MM.1S (cell line): ENCODE results near the gene HIPK3.

Source experiments
- DNase-seq: peaks from one replicate; pipeline ENCODE4 v3.0.0-alpha.2; 2015
- H2AFZ ChIP-seq: fragments of 300-600 bp; sonication (generic); 2 replicates; pipeline ENCODE4 v1.6.0; 2016; ENCODE audit warnings: antibody characterized with exemption, low read length
- H3F3A ChIP-seq: fragments of 300-600 bp; sonication (generic); 2 replicates; pipeline ENCODE4 v1.6.1; 2016; ENCODE audit warnings: mild to moderate bottlenecking, antibody characterized with exemption, low read length, moderate library complexity, mixed read lengths; ENCODE audit not compliant: insufficient read depth
- H3K27ac ChIP-seq: fragments of 300-600 bp; sonication (generic); 2 replicates; pipeline ENCODE4 v1.5.1; 2016; ENCODE audit warnings: mild to moderate bottlenecking, low read length
- H3K27me3 ChIP-seq: fragments of 300-600 bp; sonication (generic); replicated peaks from 2 replicates; pipeline ENCODE4 v1.6.0; 2016; ENCODE audit warnings: low read length; ENCODE audit not compliant: insufficient read depth
- H3K36me3 ChIP-seq: fragments of 300-600 bp; sonication (generic); replicated peaks from 2 replicates; pipeline ENCODE4 v1.6.1; 2016; ENCODE audit warnings: mild to moderate bottlenecking, low read length, mixed read lengths; ENCODE audit not compliant: insufficient read depth
- H3K4me1 ChIP-seq: fragments of 300-600 bp; sonication (generic); 2 replicates; pipeline ENCODE4 v1.6.1; 2016; ENCODE audit warnings: low read length, mixed read lengths
- H3K4me2 ChIP-seq: fragments of 300-600 bp; sonication (generic); 2 replicates; pipeline ENCODE4 v1.6.0; 2016; ENCODE audit warnings: low read depth, low read length
- H3K4me3 ChIP-seq: fragments of 300-600 bp; sonication (generic); 2 replicates; pipeline ENCODE4 v1.5.1; 2016; ENCODE audit warnings: low read length, mixed read lengths
- H3K79me2 ChIP-seq: fragments of 300-600 bp; sonication (generic); 2 replicates; pipeline ENCODE4 v1.6.1; 2016; ENCODE audit warnings: mixed run types, low read length, mixed read lengths
- H3K9ac ChIP-seq: fragments of 300-600 bp; sonication (generic); 2 replicates; pipeline ENCODE4 v1.6.1; 2016; ENCODE audit warnings: low read length, mixed read lengths
- H3K9me2 ChIP-seq: fragments of 300-600 bp; sonication (generic); replicated peaks from 2 replicates; pipeline ENCODE4 v1.6.1; 2016; ENCODE audit warnings: mild to moderate bottlenecking, low read length, mixed read lengths; ENCODE audit not compliant: insufficient read depth
- H3K9me3 ChIP-seq: fragments of 300-600 bp; sonication (generic); replicated peaks from 2 replicates; pipeline ENCODE4 v1.6.1; 2016; ENCODE audit warnings: mild to moderate bottlenecking, low read length, mixed read lengths; ENCODE audit not compliant: insufficient read depth
- H4K20me1 ChIP-seq: fragments of 300-600 bp; sonication (generic); 2 replicates; pipeline ENCODE4 v1.6.1; 2016; ENCODE audit warnings: mild to moderate bottlenecking, low read length, moderate library complexity, mixed read lengths; ENCODE audit not compliant: insufficient read depth
- EZH2 ChIP-seq: fragments of 300-600 bp; sonication (generic); optimal IDR thresholded peaks from 2 replicates; pipeline ENCODE3; 2017; ENCODE audit warnings: low read depth, mild to moderate bottlenecking, antibody characterized with exemption, low read length, mixed read lengths
- EZH2phosphoT487 ChIP-seq: fragments of 300-600 bp; sonication (generic); IDR thresholded peaks from 2 replicates; pipeline ENCODE4 v1.6.1; 2018; ENCODE audit warnings: antibody characterized with exemption, low read length
- TF ChIP-seq, protein P1 (sequence below): fragments of 300-600 bp; sonication (generic); IDR thresholded peaks from 2 replicates; pipeline ENCODE4 v1.5.1; 2016; ENCODE audit warnings: antibody characterized with exemption, low read length, mixed read lengths

HIPK3 gene

DNA sequence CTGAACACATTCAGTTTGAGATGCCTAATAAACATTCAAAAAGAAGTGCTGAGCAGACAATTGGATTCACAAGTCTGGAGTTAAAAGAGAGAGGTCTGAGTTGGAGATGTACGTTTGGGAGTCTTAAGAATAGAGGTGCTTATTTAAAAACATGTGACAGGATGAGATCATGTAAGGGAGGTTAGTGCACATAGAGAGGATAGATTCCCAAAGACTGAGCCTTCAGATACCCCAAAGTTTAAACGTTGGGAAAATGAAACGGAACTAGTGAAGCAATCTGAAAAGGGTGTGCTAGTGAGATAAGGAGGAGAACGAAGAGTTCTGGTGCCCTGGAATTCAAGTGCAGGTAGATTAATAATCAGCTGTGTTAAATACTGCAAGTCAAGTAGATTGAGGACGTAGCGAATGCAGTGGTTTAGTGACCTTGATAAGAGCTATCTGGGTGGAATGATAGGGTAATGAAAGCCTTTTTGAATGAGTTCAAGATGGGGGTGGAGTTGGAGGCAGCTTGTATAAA is 63.7 kb downstream of the HIPK3 start:
- TF ChIP-seq, protein P1, sequence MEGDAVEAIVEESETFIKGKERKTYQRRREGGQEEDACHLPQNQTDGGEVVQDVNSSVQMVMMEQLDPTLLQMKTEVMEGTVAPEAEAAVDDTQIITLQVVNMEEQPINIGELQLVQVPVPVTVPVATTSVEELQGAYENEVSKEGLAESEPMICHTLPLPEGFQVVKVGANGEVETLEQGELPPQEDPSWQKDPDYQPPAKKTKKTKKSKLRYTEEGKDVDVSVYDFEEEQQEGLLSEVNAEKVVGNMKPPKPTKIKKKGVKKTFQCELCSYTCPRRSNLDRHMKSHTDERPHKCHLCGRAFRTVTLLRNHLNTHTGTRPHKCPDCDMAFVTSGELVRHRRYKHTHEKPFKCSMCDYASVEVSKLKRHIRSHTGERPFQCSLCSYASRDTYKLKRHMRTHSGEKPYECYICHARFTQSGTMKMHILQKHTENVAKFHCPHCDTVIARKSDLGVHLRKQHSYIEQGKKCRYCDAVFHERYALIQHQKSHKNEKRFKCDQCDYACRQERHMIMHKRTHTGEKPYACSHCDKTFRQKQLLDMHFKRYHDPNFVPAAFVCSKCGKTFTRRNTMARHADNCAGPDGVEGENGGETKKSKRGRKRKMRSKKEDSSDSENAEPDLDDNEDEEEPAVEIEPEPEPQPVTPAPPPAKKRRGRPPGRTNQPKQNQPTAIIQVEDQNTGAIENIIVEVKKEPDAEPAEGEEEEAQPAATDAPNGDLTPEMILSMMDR, result no peak
- no peak for TF ChIP-seq EZH2phosphoT487
- peak overlapping the region; percentile 54 for H3K4me2 ChIP-seq
- DNase-seq, result no peak
- H3K4me1 ChIP-seq, result peaks cover 20% of the 10 kb centered on the region
- no peaks in the 10 kb centered on the region for H3K36me3 ChIP-seq
- H2AFZ ChIP-seq, result no peak overlapping the region
- no peak overlapping the region for H3K4me3 ChIP-seq
- H4K20me1 ChIP-seq, result no peaks in the 10 kb centered on the region
- no peaks in the 10 kb centered on the region for H3K27me3 ChIP-seq
- peak overlapping the region; percentile 19; the same call in 1 of the 2 replicates for H3K27ac ChIP-seq
- H3K79me2 ChIP-seq, result peaks cover 72% of the 10 kb centered on the region
- no peaks in the 10 kb centered on the region for H3K9me2 ChIP-seq
- no peaks in the 10 kb centered on the region for H3K9me3 ChIP-seq
- no peaks in the 10 kb centered on the region for H3F3A ChIP-seq
- no peak overlapping the region; the same call in 1 of the 2 replicates for H3K9ac ChIP-seq

DNA sequence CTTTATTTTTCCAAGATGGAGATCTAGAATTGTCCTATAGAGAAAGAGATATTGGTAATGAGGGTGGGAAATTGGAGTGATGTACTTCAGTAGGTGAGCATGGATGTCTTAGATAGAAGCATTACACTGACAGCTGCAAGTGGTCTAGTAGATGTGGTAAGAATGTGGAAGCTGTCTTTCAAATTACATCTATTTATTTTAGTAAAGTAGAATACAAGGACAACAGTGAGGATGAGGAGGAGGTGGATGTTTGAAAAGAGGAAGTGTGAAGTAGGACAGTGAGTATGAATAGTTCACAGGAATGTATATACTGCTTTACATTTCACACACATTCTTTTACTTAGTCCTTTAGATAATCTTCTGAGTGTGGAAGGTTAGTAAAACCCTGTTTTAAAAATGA is 64.2 kb downstream of the HIPK3 start:
- Histone ChIP-seq H3K9me2 (no peaks in the 10 kb centered on the region), H3K9me3 (no peaks in the 10 kb centered on the region), H2AFZ (no peak overlapping the region), H3K36me3 (no peaks in the 10 kb centered on the region), H3K27ac (no peak overlapping the region), H3F3A (no peaks in the 10 kb centered on the region), H3K4me3 (no peak overlapping the region), H4K20me1 (no peaks in the 10 kb centered on the region), H3K4me2 (peak overlapping the region; percentile 54; the same call in 1 of the 2 replicates), H3K9ac (no peak overlapping the region), H3K79me2 (peaks cover 73% of the 10 kb centered on the region), H3K4me1 (peaks cover 20% of the 10 kb centered on the region), H3K27me3 (no peaks in the 10 kb centered on the region)
- TF ChIP-seq, protein P1, result no peak
- TF ChIP-seq EZH2phosphoT487 (no peak), EZH2 (no peak)
- no peak for DNase-seq

DNA sequence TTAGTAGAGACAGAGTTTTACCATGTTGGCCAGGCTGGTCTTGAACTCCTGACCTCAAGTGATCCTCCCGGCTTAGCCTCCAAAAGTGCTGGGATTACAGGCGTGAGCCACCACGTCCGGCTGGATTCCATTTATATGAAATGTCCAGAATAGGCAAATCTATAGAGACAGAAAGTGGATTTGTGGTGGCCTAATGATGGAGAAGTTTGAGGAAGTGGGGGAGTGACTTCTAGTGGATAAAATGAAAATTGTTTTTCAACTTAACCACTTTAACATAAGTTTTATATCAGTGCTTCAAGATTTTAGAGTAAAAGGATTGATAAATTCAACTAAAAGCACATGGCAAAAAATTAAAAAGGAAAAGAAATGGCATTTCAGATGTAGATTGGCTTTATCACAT is 66.2 kb downstream of the HIPK3 start:
- no peaks in the 10 kb centered on the region for H3K27me3 ChIP-seq
- H3K79me2 ChIP-seq, result peaks cover 67% of the 10 kb centered on the region
- H2AFZ ChIP-seq, result no peak overlapping the region
- no peak overlapping the region for H3K27ac ChIP-seq
- H4K20me1 ChIP-seq, result no peaks in the 10 kb centered on the region
- H3K9me3 ChIP-seq, result no peaks in the 10 kb centered on the region
- H3K4me3 ChIP-seq, result no peak overlapping the region
- H3F3A ChIP-seq, result no peaks in the 10 kb centered on the region
- H3K4me2 ChIP-seq, result no peak overlapping the region
- no peak for TF ChIP-seq EZH2
- TF ChIP-seq EZH2phosphoT487, result no peak
- TF ChIP-seq, protein P1, result no peak
- no peak overlapping the region for H3K9ac ChIP-seq
- DNase-seq, result no peak
- peaks cover 32% of the 10 kb centered on the region for H3K4me1 ChIP-seq
- H3K9me2 ChIP-seq, result no peaks in the 10 kb centered on the region
- H3K36me3 ChIP-seq, result no peaks in the 10 kb centered on the region
